NCI-H128 (cell line): ENCODE results near the gene LONP1.
"Not testable (repeated sequence)": the region's sequence is repeated elsewhere in the genome, so short reads cannot be mapped to it uniquely, and the experiment has no call there.

ENCODE experiments used
- DNase-seq: peaks from one replicate; lab custom pipeline; 2025; ENCODE audit not compliant: unreplicated experiment; lab: John Stamatoyannopoulos, UW

LONP1 gene

DNA sequence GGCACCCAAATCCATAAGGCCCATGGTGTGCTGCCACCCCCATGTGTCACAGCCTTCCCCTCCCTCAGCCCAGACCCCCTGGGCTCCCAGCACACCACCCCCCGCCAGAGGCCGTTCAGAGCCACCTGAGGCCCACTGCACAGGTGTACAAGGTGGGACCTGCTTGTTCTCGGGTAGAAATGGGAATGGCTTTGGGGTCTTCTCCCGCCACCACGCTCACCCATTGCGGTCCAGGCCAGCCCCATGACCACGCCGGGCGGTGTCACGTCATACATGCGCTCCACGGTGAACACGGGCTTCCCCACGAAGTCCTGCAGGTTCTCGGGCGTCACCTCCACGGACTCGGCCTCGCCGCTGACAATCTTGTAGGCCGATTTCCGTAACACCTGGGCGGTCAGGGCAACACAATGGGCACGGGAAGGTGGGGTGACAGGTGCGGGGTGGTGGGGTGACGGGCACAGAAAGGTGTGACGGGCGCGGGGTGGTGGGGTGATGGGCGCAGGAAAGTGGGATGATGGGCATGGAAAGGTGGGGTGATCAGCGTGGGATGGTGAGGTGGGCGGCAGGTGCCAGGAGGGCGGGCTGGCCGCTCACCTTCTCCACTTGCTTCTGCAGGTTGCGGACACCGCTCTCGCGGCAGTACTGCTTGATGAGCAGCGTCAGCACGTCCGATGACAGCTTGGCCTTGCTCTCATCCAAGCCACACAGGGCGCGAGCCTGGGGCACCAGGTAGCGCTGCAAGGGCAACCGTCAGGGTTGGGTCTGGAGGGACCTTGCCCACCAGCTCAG, 25.6 kb downstream of the LONP1 start:
- DNase-seq, result no peak

DNA sequence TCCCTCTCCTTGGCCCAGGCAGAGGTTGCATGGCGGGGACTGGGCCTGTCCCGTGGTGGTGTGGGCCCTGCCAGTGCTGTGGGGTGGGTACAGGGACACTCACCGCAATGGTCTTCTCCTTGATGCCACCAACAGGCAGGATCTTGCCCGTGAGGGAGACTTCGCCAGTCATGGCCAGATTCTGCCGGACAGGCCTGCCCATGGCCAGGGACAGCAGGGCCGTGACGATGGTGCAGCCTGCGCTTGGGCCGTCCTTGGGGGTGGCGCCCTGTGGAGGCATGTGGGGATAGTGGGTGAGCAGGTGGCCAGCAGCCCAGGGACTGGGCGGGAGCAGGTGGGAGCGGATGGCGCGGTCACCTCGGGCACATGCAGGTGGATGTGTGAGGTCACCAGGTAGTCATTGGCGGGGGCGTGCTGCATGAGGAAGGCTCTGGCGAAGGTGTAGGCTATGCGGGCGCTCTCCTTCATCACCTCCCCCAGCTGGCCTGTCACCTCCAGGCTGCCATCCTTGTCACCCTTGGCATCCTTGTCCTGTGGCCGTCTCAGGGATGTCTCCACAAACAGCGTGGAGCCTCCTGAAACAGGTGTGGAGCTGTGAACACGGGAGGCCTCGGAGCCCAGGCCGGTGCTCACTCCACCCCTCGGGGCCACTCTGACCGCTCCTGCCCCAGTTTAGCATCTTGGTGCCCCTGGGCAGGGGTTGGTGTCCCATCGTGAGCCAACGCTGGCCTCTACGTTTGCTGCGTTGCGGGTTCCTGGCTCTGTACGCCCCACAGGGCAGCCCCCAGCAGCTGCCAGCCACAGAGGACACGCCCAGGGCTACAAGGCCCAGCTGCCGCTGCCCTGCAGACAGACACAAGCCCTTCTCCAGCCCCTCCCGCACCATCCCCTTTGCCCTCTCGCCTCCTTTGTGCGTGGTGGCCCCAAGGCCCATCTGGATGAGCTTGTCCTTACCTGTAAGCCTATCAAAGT, 26.5 kb downstream of the LONP1 start:
- DNase-seq, result no peak

DNA sequence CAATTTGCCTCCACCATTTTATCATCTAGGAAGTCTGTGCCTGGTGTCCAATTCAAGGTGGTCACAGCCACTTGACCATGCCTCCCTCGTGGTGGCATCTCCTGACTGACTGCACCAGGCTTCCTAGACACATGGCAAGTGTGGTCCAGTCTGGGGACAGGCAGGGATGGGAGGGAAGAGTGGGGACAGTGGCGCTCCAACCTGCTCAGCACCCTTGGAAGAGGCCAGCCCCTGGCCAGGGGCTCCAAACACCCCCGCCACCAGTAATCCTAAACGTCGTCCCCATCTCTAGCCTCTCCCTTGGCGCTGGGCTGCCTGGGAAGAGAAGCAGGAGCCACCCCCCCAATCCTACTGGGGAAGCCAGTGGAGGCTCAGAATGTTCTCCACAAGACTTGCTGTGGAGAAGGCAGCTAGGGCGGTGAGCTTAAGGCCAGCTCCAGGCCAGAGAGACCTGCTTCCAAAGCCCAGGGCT, 27.2 kb downstream of the LONP1 start:
- no peak for DNase-seq

DNA sequence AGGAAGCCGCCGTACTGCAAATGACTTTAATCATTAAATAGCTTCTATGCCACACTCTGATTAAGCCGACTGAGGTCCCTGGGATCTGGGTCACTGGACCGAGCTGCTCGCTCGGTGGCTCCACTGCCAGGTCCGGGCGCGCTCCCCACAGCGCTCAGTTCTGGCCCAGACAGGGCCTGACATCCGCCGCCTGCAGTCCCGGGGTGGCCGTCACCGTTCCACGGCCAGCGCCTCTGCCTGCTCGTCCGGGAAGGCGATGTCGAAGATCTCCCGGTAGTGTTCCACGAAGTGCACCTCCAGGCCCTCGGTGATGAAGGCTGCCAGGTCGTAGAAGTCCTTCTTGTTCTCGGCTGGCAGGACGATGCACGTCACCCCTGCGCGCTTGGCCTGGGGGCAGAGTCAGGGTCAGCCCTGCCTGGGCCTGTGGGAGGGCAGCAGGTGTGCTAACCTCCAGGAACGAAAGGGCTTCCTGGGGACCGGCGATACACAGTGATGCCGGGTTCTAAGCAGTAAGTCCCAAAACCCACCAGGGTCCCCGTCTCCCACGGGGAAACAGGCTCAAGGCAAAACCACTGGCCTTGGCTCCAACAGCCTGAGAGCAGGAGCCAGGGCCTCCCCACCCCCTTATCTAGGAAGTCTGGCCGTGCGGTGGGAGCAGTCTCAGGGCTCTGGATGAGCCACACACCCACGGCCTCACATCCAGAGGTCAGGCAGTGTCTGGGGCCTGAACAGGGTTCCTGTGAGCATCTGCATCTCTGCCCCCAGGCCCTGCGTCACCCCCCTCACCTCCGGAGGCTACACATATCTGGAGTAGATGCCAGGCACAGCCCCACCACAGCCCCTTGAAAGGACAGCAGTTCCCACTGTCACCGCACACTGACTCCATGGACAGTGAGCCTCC, 27.9 kb downstream of the LONP1 start:
- no peak for DNase-seq

DNA sequence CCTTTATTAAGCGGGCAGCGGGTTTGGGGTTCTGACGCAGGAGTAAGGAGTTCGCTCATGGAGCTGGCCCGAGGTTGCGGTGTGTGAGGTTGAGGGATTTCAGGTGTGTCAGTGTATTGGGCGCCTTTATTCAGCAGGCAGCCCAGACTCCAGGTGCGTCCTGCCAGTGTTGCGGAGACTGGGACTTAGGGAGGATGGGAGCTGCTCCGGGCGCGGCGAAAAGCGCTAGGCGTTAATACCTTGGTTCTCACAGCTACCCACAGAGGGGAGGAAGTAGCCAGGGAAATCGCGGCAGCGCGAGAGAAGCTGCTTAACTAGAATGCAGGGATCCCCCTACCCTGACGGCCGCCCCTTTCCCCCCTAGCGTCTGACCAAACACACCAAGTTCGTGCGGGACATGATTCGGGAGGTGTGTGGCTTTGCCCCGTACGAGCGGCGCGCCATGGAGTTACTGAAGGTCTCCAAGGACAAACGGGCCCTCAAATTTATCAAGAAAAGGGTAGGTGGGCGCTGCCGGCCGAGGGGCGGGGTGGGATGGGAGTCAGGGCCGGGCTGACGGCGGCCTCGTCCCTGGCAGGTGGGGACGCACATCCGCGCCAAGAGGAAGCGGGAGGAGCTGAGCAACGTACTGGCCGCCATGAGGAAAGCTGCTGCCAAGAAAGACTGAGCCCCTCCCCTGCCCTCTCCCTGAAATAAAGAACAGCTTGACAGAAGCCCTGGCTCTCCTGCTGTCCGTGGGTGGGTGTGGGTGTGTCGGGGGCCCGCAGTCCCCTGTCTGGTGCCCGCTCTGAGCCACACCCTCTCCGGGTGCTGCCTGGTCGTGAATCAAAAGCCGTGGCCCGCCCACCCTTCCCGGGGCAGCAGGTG, 28.8 kb downstream of the LONP1 start:
- no peak for DNase-seq

DNA sequence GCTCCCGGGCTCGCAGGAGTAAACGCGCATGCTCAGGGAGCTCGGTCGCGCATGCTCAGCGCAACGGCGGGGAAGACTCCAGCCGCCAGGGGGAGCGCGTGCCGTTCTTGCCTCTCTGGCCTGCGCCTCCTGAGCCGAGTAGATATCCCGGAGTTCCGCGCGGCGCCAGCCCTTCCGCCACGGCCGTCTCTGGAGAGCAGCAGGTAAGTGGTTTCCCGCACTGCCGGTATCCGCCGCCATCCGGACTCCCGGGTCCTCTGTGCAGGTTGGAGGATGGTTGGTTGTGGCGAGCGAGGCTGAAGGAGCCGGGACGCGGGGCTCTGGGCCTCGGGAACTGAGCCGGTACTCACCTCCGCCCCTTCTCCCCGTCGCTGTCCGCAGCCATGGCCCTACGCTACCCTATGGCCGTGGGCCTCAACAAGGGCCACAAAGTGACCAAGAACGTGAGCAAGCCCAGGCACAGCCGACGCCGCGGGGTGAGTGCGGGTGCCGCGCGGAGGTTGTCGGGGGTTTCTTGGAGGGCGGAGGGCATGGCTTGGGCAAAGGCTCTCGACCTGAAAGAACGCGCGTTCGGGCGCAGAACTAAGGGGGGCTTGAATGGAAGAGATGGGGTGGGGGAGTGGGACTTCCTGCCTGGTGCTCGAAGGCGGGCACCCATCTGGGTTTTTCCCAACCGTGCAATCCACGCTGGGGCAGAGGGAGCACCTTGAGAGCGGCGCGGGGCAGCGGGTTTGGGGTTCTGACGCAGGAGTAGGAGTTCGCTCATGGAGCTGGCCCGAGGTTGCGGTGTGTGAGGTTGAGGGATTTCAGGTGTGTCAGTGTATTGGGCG, 29.6 kb downstream of the LONP1 start, which contains the start of gene RPL36:
RPL36 (plus strand) TSS at position 171 of the 830 bp plus-strand sequence; CDS start at position 384, 213 bp downstream.
- DNase-seq, result peak; percentile 94

DNA sequence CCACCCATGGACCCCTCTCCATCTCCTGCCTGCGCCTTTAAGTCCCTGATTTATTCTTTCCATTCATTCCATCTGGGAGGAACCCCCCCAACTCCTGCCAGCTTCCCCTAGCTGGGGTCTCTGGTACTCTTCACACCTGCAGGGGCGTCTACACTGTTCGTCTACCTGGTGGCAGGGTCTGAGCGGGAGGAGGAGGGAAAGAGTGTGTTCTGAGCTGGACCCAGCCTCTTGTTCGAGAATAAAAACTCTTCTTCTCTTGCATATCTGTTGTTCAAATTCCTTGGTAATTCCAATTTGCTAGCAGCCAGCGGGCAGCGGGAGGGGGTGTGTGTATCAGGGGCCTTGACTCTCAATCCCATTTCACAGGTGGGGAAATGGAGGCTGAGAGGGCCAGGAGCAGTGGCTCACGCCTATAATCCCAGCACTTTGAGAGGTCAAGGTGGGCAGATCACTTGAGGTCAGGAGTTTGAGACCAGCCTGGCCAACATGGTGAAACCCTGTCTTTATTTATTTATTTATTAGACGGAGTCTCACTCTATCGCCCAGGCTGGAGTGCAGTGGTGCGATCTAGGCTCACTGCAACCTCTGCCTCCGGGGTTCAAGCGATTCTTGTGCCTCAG, 31.6 kb downstream of the LONP1 start:
- not testable (repeated sequence) for DNase-seq

DNA sequence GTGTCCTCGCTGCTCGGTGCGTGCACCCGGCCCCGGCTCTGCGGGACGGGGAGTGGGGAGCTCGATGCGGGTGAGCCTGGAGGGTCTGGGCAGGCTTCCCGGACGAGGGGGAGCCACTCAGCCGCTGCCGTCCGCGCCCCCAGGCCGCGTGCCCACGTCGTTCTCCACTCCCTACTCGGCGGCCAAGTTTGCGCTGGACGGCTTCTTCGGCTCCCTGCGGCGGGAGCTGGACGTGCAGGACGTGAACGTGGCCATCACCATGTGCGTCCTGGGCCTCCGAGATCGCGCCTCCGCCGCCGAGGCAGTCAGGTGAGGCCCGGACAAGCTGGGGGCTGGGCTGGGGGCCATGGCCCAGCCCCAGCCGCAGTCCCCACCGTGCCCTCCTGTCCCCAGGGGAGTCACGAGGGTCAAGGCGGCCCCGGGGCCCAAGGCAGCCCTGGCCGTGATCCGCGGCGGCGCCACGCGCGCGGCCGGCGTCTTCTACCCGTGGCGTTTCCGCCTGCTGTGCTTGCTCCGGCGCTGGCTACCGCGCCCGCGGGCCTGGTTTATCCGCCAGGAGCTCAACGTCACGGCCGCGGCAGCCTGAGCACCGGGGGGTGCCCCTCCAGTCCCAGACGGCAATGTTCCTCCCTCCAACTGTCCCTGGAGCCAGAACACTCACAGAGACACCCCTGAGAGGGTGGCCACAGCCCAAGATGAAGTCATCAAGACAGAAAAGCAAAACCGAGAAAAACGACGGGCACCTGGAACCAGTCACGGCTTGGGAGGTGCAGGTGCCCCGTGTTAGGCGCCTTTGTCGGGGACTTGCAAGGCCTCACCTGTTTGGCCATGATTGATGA, 32.4 kb downstream of the LONP1 start:
- DNase-seq, result no peak

DNA sequence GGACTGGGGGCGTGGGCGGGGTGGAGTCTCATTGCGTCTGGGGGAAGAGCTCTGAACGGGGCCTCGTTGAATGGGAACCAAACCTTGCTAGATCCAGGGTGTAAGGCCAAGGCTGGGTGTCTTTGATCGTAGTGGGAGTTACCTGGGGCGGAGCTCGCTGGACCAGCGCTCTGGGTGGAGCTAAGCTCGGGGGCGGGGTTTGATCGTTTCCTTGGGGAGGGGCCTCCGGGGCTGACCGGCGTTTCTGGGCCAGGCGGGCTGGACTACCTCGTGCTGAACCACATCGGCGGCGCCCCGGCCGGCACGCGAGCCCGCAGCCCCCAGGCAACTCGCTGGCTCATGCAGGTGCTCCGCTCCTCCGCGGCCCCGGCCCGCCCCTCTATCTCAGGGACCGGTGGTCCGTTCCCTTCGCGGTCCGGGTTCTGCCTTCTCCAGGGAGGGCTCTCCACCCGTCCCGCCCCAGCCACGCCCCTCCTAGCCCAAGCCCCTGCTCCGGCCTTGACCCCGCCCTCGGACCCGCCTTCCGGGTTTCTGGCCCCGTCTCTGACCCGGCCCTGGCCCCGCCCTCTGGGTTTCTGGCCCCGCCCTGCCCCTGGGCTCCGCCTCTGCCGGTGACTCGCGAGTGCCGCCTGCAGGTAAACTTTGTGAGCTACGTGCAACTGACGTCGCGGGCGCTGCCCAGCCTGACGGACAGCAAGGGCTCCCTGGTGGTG, 33.1 kb downstream of the LONP1 start:
- peak; percentile 64 for DNase-seq

DNA sequence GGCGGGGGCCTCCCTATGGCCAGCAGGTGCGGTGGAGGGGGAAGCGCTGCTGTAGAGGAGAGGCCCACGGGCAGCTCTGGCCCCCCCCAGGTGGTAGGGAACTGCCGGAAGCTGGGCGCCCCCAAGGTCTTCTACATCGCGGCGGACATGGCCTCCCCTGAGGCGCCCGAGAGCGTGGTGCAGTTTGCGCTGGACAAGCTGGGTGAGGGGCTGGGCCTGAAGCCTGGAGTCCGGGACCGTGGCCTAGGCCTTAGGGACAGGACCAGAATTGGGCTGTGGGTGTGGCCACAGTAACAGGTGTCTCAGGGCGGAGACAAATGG, 33.7 kb downstream of the LONP1 start:
- no peak for DNase-seq

DNA sequence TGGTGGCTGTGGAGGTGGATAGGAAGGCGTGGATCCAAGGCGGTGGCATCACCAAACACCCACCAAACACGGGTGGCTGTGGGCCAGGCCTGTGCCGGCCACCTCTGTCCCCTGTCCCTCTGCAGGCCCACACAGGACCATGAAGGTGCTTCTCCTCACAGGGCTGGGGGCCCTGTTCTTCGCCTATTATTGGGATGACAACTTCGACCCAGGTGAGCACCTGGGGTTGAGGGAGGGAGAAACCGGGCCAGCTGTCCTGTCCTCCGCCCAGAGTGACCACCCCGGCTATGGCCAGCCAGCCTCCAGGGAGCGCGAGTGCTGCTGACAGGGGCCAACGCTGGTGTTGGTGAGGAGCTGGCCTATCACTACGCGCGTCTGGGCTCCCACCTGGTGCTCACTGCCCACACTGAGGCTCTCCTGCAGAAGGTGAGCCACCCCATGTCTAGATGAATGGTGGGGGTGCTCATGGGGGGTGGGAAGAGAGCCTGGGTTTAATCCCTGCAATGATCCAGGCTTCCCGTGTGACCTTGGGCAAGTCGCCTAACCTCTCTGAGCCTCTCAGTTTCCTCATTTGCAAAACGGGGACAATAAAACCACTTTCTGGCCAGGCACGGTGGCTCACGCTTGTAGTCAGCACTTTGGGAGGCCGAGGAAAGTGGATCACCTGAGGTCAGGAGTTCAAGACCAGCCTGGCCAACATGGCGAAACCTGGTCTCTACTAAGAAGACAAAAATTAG, 35.1 kb downstream of the LONP1 start:
- no peak for DNase-seq

DNA sequence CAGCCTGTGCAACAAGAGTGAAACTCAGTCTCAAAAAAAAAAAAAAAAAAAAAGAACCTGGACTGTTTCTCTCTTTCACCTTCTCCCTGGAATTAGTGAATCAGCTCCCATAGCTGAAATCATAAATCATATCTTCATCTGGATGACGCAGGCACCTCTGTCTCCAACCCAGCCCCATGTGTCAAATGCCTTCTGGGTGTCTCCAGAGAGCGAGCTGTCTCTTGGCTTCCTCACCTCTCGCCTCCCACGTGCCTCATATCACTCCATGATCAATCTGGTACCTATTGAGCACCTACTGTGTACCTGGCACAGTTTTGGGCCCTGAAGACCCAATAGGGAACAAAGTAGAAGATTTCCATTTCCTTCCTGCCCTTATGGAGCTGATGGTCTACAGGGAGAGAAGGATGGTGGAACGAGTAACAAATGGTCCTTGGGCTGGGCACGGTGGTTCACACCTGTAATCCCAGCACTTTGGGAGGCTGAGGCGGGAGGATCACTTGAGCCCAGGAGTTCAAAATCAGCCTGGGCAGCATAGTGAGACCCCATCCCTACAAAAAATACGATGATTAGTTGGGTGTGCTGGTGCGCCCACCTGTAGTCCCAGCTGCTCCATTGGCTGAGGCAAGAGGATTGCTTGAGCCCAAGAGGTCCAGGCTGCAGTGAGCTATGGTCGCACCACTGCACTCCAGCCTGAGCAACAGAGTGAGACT, 36.6 kb downstream of the LONP1 start:
- DNase-seq, result no peak

DNA sequence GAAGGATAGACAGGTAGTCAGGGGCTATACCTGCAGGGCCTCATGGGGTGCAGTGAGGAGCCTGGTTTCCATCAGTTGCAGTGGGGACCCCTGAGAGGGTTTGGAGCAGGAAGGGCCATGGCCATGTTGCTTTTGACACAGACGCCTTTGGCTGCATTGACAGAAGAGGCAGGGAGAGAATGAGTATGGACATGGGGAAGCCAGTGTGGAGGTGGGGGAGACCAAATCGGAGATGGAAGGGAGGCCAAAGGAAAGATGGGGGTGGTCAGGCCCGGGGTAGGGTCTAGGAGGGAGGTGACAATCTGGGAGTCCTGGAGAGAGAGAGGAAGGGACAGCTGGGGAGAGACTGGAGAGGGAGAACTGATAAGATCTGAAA, 37.9 kb downstream of the LONP1 start:
- no peak for DNase-seq

DNA sequence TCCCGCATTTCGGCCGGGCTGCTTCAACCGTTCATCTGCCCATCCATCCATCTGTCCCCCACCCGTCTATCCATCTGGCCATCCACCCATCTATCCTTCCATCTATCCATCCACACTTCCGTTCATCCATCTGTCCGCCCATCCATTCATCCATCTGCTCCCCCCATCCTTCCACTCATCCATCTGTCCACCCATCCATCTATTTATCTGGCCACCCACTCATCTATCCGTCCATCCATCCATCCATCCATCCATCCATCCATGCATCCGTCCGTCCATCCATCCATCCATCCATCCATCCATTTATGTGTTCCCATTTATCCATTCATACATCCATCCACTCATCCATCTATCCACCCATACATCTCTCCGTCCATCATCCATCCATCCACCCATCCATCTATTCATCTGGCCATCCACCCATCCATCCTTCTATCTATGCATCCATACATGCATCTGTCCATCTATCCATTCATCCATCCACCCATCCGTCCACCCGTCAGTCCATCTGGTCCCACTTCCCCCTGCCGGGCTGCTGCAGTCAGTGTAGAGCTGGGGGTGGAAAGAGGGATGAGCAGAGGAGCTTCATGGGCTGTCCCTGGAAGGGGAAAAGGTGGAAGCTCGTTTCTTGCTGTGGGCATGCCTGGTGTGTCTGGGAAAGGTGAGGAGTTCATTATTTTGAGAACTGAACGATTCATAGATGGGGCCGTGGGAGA, 38.4 kb downstream of the LONP1 start:
- no peak for DNase-seq
